Measurements from ENCODE around the gene OR7A10. TPM values are rescaled to one million over a fixed set of nuclear protein-coding genes. Genes with fewer than 3 reads are reported as not detected.
"Not testable (repeated sequence)": the region's sequence is repeated elsewhere in the genome, so short reads cannot be mapped to it uniquely, and the experiment has no call there.

OR7A10 gene
- total RNA-seq, 1 experiment from 2014 or later = not detected

DNA sequence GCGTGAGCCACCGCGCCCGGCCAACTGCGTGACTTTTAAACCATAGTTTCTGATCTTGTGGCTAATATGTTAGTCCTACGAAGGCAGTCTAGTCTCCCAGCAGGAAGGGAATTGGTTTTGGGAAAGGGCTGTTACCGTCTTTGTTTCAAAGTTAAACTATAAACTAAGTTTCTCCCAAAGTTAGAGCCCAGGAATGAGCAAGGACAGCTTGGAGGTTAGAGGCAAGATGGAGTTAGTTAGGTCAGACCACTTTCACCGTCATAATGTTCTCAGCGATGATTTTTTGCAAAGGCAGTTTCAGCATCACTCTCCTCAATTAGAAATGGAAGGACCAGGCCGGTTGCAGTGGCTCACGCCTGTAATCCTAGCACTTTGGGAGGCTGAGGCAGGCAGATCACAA lies 52.7 kb downstream of the OR7A10 start:
- H3K4me3 Mint-ChIP-seq (ENCODE audit: low read depth, unreplicated experiment) = no peak overlapping the region
- no TSS peak for BruUV-seq (replicated peaks)
- peaks cover 3% of the 10 kb centered on the region for H3K9me3 Mint-ChIP-seq (ENCODE audit: low read depth, unreplicated experiment)
- DNase-seq = no peak
- H3K27ac Mint-ChIP-seq (ENCODE audit: unreplicated experiment) = no peak overlapping the region
- no peaks in the 10 kb centered on the region for H3K4me1 Mint-ChIP-seq (ENCODE audit: low read depth, unreplicated experiment)
- intact Hi-C loops (cut with micrococcal nuclease; ENCODE audit: unreplicated experiment) = no loop called here
- no peaks in the 10 kb centered on the region for H3K36me3 Mint-ChIP-seq (ENCODE audit: insufficient read depth, unreplicated experiment)
- CTCF ChIA-PET = interaction anchor here (0.7 kb wide), 1 partner anchor 39 kb away, joined by 5 read pairs; no protein-coding TSS in a partner anchor
- no peak for TF ChIP-seq CTCF (IDR thresholded peaks at IDR 0.05; ENCODE audit: unreplicated experiment)
- H3K27me3 Mint-ChIP-seq (ENCODE audit: unreplicated experiment) = peaks cover 57% of the 10 kb centered on the region

GRCh38 chr19:14795078-14795721 lies 53.5 kb downstream of the OR7A10 start:
- Mint-ChIP-seq H3K9me3 (ENCODE audit: low read depth, unreplicated experiment) (peaks cover 3% of the 10 kb centered on the region), H3K27me3 (ENCODE audit: unreplicated experiment) (peaks cover 49% of the 10 kb centered on the region), H3K4me3 (ENCODE audit: low read depth, unreplicated experiment) (no peak overlapping the region), H3K27ac (ENCODE audit: unreplicated experiment) (no peak overlapping the region), H3K4me1 (ENCODE audit: low read depth, unreplicated experiment) (no peaks in the 10 kb centered on the region), H3K36me3 (ENCODE audit: insufficient read depth, unreplicated experiment) (no peaks in the 10 kb centered on the region)
- TF ChIP-seq CTCF (IDR thresholded peaks at IDR 0.05; ENCODE audit: unreplicated experiment) = no peak
- BruUV-seq (replicated peaks) = no TSS peak
- CTCF ChIA-PET = no interaction called here
- intact Hi-C loops (cut with micrococcal nuclease; ENCODE audit: unreplicated experiment) = no loop called here
- no peak for DNase-seq

DNA sequence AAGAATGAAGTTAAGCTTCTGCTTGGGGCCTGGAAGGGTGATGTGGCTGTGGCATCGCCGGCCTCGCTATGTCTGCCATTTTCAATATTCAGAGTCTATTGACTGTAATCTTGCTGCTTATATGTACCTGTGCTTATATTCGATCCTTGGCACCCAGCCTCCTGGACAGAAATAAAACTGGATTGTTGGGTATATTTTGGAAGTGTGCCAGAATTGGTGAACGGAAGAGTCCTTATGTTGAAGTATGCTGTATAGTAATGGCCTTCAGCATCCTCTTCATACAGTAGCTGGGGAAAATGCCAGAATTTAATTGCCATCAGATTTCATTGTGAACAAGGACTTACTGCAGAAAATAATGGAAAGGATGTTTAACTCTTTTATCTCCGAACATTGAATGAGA lies 56.5 kb downstream of the OR7A10 start:
- intact Hi-C loops (cut with micrococcal nuclease; ENCODE audit: unreplicated experiment); DNase-seq; H3K9me3 Mint-ChIP-seq (ENCODE audit: low read depth, unreplicated experiment); BruUV-seq (replicated peaks); H3K36me3 Mint-ChIP-seq (ENCODE audit: insufficient read depth, unreplicated experiment); H3K4me3 Mint-ChIP-seq (ENCODE audit: low read depth, unreplicated experiment); CTCF ChIA-PET; H3K4me1 Mint-ChIP-seq (ENCODE audit: low read depth, unreplicated experiment); H3K27ac Mint-ChIP-seq (ENCODE audit: unreplicated experiment): not testable (repeated sequence)
- peaks cover 20% of the 10 kb centered on the region for H3K27me3 Mint-ChIP-seq (ENCODE audit: unreplicated experiment)

Other genes starting within 250 kb of the OR7A10 start
- not detected in 2 replicates for gene ADGRE3, start 174.1 kb downstream of the OR7A10 start, total RNA-seq (2022)
- 5.1 and 5.8 TPM in 2 replicates for gene ZNF333, start 158.9 kb downstream of the OR7A10 start, total RNA-seq (2022)
- gene ADGRE2, start 70.4 kb downstream of the OR7A10 start, total RNA-seq (2022) = 0.54 TPM in 1 of 2 replicates, not detected in the other
- not detected in 2 replicates for gene OR7A5, start 13.7 kb downstream of the OR7A10 start, total RNA-seq (2022)
- gene OR7C1, start 13.7 kb downstream of the OR7A10 start, total RNA-seq (2022) = not detected in 2 replicates
- not detected in 2 replicates for gene OR7A17, start 37.2 kb upstream of the OR7A10 start, total RNA-seq (2022)
- not detected in 2 replicates for gene OR7C2, start 92.6 kb upstream of the OR7A10 start, total RNA-seq (2022)
- gene SLC1A6, start 130.9 kb upstream of the OR7A10 start, total RNA-seq (2022) = not detected in 2 replicates
- not detected in 2 replicates for gene CASP14, start 200.6 kb upstream of the OR7A10 start, total RNA-seq (2022)
- not detected in 2 replicates for gene OR1I1, start 233.3 kb upstream of the OR7A10 start, total RNA-seq (2022)

All from Calu3 (cell line).